Measurements from ENCODE around the gene ASB7.

The ASB7 gene

GRCh38 chr15:100694381-100695021, 92.1 kb downstream of the ASB7 start:
- H3K4me1 ChIP-seq (ENCODE audit: insufficient read depth, low read length): no peaks in the 10 kb centered on the region
- H3K27ac ChIP-seq (ENCODE audit: low read depth, low read length): no peak overlapping the region
- H3K4me3 ChIP-seq (ENCODE audit: low read length): no peak overlapping the region
- H3K9me3 ChIP-seq (ENCODE audit: insufficient read depth, low read depth, low read length): no peaks in the 10 kb centered on the region
- no peaks in the 10 kb centered on the region for H3K36me3 ChIP-seq (ENCODE audit: insufficient read depth, low read length)
- H3K9ac ChIP-seq (ENCODE audit: low read depth, low read length): no peak overlapping the region
- H3K27me3 ChIP-seq (ENCODE audit: insufficient read depth, low read length): no peaks in the 10 kb centered on the region
- WGBS: 92% methylated on average over 3 of the region's 4 CpGs

- Histone ChIP-seq H3K27me3 (ENCODE audit: insufficient read depth, low read length) (no peaks in the 10 kb centered on the region), H3K36me3 (ENCODE audit: insufficient read depth, low read length) (no peaks in the 10 kb centered on the region), H3K9ac (ENCODE audit: low read depth, low read length) (no peak overlapping the region), H3K9me3 (ENCODE audit: insufficient read depth, low read depth, low read length) (no peaks in the 10 kb centered on the region), H3K4me3 (ENCODE audit: low read length) (no peak overlapping the region), H3K27ac (ENCODE audit: low read depth, low read length) (no peak overlapping the region), H3K4me1 (ENCODE audit: insufficient read depth, low read length) (no peaks in the 10 kb centered on the region)
- whole genome bisulfite sequencing: 100% methylated on average over 1 of the region's 3 CpGs
Observed at GRCh38 chr15:100695048-100695447, 92.7 kb downstream of the ASB7 start.

DNA sequence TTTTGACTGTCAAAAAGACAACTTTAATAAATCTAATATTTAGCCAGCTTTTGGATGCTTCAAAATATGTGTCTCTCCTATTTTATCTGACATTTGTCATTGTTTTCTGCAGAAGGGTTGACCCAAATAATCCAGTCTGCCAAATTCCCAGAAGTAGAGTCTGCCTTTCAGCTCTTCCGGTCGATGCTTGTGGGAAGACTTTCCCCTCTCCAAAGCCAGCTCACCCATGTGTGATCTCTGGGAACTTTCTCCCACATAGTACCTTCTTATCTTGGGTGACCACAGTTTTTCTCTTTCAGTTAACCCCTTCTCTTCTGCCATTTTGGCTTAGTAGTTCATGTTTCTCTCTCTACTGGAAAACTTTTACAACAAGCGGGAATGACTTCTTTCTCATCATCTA, 94.1 kb downstream of the ASB7 start:
- WGBS: 86% methylated on average over 2 of the region's 3 CpGs
- no peaks in the 10 kb centered on the region for H3K27me3 ChIP-seq (ENCODE audit: insufficient read depth, low read length)
- H3K27ac ChIP-seq (ENCODE audit: low read depth, low read length): no peak overlapping the region
- H3K4me3 ChIP-seq (ENCODE audit: low read length): no peak overlapping the region
- no peaks in the 10 kb centered on the region for H3K9me3 ChIP-seq (ENCODE audit: insufficient read depth, low read depth, low read length)
- no peak overlapping the region for H3K9ac ChIP-seq (ENCODE audit: low read depth, low read length)
- no peaks in the 10 kb centered on the region for H3K4me1 ChIP-seq (ENCODE audit: insufficient read depth, low read length)
- H3K36me3 ChIP-seq (ENCODE audit: insufficient read depth, low read length): no peaks in the 10 kb centered on the region
